Esophagus squamous epithelium (tissue), 5 donors: Measurements from ENCODE around the gene PSME3IP1. TPM values are rescaled to one million over a fixed set of nuclear protein-coding genes. Genes with fewer than 3 reads are reported as not detected.

Experiments used
- DNase-seq: peaks from one replicate; lab custom pipeline; 2025; lab: John Stamatoyannopoulos, UW
- H3K27ac ChIP-seq, 4 donors: fragments of 200-600 bp; sonication (generic); one replicate each; pipeline ENCODE4 v1.5.1; 2016 to 2019; ENCODE audit warnings: mild to moderate bottlenecking in 1 of 4
- H3K27me3 ChIP-seq, 4 donors: fragments of 200-600 bp; sonication (generic); 1 replicate in 3 of 4; 2 replicates in 1 of 4; pipeline versions ENCODE4 v1.5.1 to v1.6.0; 2017 to 2021; ENCODE audit warnings: antibody characterized with exemption in 1 of 4
- H3K36me3 ChIP-seq, 3 donors: fragments of 200-600 bp; sonication (generic); one replicate each; pipeline ENCODE4 v1.5.1; 2016 to 2019
- H3K4me1 ChIP-seq, 3 donors: fragments of 200-600 bp; sonication (generic); one replicate each; pipeline ENCODE4 v1.5.1; 2017 to 2019
- H3K4me3 ChIP-seq, 4 donors: fragments of 200-600 bp; sonication (generic); 1 replicate in 3 of 4; 2 replicates in 1 of 4; pipeline ENCODE4 v1.5.1; 2016 to 2019; ENCODE audit warnings: mild to moderate bottlenecking in 2 of 4, moderate library complexity in 1 of 4
- H3K9me3 ChIP-seq, 3 donors: fragments of 200-600 bp; sonication (generic); one replicate each; pipeline ENCODE4 v1.5.1; 2016 to 2019
- CTCF ChIP-seq, 6 experiments: fragments of 450-650 bp in 4 of 6; fragments of 200-600 bp in 2 of 6; sonication (generic) in 2 of 6; IDR thresholded peaks; one replicate each; pipeline ENCODE4 v1.5.1; 2016 to 2019; ENCODE audit warnings: antibody characterized with exemption in 6 of 6, mild to moderate bottlenecking in 4 of 6, moderate library complexity in 4 of 6
- POLR2A ChIP-seq, 4 donors: fragments of 450-650 bp; IDR thresholded peaks; one replicate each; pipeline ENCODE4 v1.6.1; 2017; ENCODE audit warnings: antibody characterized with exemption in 4 of 4, mild to moderate bottlenecking in 4 of 4, moderate library complexity in 3 of 4
- WGBS, 2 donors: methylation state at CpG; one replicate each; pipeline ENCODE4 v1.1.5; 2018; 5-methylcytosine and 5-hydroxymethylcytosine counted together
- intact Hi-C: fragments of 100-400 bp; cut with DNase I; formaldehyde crosslinking; loops from one replicate; pipeline ENCODE4 v1.15.0; 2022
- total RNA-seq, 4 donors: library from RNA; depleted of rRNA; stranded (reverse); fragments of >200 nt; gene quantifications; one replicate each; pipeline ENCODE4 v1.1.0, GENCODE V29; 2016
- donor health status: DM: yes; HTN: yes; CAD: no.

PSME3IP1 gene
- total RNA-seq, 4 donors from 2014 or later, result 40.7 to 65.6 (median 51.3) TPM

DNA sequence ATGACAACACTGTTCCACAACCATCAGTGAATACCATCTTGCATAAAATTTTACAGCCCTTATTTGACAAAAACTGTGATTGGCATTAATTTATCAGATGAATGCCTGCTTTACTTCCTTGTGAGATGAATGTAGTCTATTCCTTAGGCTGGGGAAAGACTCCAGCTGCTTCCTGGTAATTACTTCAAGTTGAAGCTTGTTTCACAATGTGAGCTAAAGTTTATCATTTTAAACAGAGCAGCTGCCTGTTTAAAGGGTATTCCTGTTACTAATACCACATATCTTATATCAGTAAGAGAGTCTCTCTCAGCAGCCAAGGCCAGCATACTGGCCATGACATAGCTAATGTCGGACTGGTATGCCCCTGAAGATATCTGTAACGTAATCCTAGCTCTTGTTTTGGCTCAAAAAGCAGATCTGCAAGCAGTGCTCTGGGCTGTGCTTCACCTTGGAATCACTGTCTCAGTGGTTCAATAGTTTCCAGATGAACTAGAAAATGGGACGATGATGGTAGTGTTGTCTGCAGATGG lies 46.0 kb upstream of the PSME3IP1 start:
- WGBS, 2 donors, result 48 to 65% methylated on average over 3 of the region's 3 CpGs
- Histone ChIP-seq H3K27ac (peak overlapping the region in 2 of 4 donors; percentile 1 to 6), H3K27me3 (no peaks in the 10 kb centered on the region), H3K4me1 (peaks cover 0 to 25% (median 0%) of the 10 kb centered on the region in 3 donors), H3K36me3 (peaks cover 9 to 100% (median 51%) of the 10 kb centered on the region in 3 donors), H3K4me3 (no peak overlapping the region), H3K9me3 (no peaks in the 10 kb centered on the region)
- no peak for TF ChIP-seq CTCF (IDR thresholded peaks at IDR 0.05)
- TF ChIP-seq POLR2A (IDR thresholded peaks at IDR 0.05), result no peak
- intact Hi-C loops, result no loop called here
- DNase-seq, result no peak

DNA sequence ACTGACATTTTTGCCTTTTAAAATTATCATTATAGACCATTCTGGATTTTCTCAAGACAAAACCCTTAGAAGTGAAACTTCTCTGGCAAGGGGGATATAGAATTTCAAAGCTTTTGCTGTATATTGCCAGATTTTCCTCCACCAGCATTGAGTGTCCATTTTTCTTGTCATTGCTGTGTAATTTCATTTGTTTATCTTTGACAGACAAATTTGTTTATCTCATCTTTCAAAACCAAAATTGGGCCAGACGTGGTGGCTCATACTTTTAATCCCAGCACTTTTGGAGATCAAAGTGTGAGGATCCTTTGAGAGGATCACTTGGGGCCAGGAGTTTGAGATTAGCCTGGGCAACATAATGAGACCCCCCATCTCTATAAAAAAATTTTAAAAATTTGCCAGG lies 43.2 kb upstream of the PSME3IP1 start:
- 54 to 76% methylated on average over 1 of the region's 1 CpG for WGBS, 2 donors
- no peak for DNase-seq
- H3K4me3 ChIP-seq, result no peak overlapping the region
- no peaks in the 10 kb centered on the region for H3K9me3 ChIP-seq
- TF ChIP-seq CTCF (IDR thresholded peaks at IDR 0.05) (no peak), POLR2A (IDR thresholded peaks at IDR 0.05) (no peak)
- no peaks in the 10 kb centered on the region for H3K27me3 ChIP-seq
- peaks cover 17 to 100% (median 54%) of the 10 kb centered on the region in 3 donors for H3K36me3 ChIP-seq
- peaks cover 0 to 12% (median 0%) of the 10 kb centered on the region in 3 donors for H3K4me1 ChIP-seq
- H3K27ac ChIP-seq, result no peak overlapping the region
- intact Hi-C loops, result no loop called here

DNA sequence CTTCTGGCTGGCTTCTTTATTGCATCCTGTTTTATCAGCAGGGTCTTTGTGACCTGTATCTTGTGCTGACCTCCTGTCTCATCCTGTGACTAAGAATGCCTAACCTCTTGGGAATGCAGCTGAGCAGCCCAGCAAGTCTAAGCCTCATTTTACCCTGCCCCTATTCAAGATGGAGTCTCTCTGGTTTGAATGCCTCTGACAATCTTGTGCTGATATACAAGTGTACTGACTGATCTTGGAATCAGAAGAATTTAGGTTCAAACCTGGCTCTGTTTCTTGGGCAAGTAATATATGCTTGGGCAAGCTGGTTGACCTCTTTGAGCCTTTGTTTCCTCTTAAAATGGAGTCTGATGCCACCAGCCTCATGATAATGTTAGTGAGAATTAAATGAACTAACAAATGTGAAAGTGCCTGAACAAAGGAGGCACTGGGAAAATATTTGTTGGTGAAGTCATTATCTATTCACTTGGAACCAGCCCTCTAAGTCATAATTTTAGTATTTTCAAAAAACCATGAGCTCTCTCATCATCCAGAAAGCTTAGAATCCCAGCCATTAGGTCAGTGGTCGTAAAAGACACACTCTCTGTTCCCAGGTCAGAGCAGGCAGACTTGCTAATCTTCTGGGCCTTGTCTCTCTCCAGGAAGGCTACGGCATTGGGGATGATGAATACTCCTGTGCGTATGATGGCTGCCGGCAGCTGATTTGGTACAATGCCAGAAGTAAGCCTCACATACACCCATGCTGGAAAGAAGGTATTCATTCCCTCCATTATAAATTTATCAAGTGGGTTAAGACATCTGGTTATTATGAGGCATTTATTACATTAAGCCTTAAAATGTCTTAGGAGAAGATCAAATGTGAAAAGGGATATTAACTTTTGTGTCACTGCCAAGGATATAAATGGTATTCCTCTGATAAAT lies 41.1 kb upstream of the PSME3IP1 start:
- Histone ChIP-seq H3K27ac (no peak overlapping the region), H3K27me3 (no peaks in the 10 kb centered on the region), H3K4me1 (peaks cover 0 to 5% (median 0%) of the 10 kb centered on the region in 3 donors), H3K36me3 (peaks cover 7 to 100% (median 50%) of the 10 kb centered on the region in 3 donors), H3K9me3 (no peaks in the 10 kb centered on the region), H3K4me3 (no peak overlapping the region)
- TF ChIP-seq POLR2A (IDR thresholded peaks at IDR 0.05) (no peak), CTCF (IDR thresholded peaks at IDR 0.05) (no peak)
- no peak for DNase-seq
- WGBS, 2 donors, result 81 to 95% methylated on average over 2 to 3 of the region's 4 CpGs
- intact Hi-C loops, result no loop called here

DNA sequence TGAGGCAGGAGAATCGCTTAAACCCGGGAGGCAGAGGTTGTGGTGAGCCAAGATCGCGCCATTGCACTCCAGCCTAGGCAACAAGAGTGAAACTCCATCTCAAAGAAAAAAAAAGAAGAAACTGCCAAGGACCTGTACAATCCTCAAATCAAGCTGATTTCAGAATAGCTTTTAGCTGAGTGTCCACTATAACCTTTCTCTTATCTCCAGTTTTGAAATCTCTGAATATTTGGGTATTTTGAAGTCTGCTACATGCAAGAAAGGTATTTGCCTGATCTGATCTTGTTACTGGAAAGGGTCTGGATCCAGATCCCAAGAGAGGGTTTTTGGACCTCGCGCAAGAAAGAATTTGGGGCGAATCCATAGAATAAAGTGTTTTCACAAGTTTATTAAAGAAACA lies 40.1 kb upstream of the PSME3IP1 start:
- no peaks in the 10 kb centered on the region for H3K9me3 ChIP-seq
- intact Hi-C loops, result no loop called here
- TF ChIP-seq CTCF (IDR thresholded peaks at IDR 0.05) (no peak), POLR2A (IDR thresholded peaks at IDR 0.05) (no peak)
- H3K27me3 ChIP-seq, result no peaks in the 10 kb centered on the region
- no peak overlapping the region for H3K27ac ChIP-seq
- H3K4me1 ChIP-seq, result no peaks in the 10 kb centered on the region
- DNase-seq, result no peak
- H3K4me3 ChIP-seq, result no peak overlapping the region
- WGBS, 2 donors, result 93 to 100% methylated on average over 4 to 7 of the region's 7 CpGs
- peaks cover 7 to 100% (median 48%) of the 10 kb centered on the region in 3 donors for H3K36me3 ChIP-seq
